MM.1S (cell line): ENCODE data around the gene PIBF1.
A peak's percentile ranks its signal among the peaks of the same experiment; 100 is the strongest.
"Not testable (repeated sequence)": the region's sequence is repeated elsewhere in the genome, so short reads cannot be mapped to it uniquely, and the experiment has no call there.

ENCODE experiments used
- DNase-seq: peaks from one replicate; pipeline ENCODE4 v3.0.0-alpha.2; 2015
- H2AFZ ChIP-seq: fragments of 300-600 bp; sonication (generic); 2 replicates; pipeline ENCODE4 v1.6.0; 2016; ENCODE audit warnings: antibody characterized with exemption, low read length
- H3F3A ChIP-seq: fragments of 300-600 bp; sonication (generic); 2 replicates; pipeline ENCODE4 v1.6.1; 2016; ENCODE audit warnings: mild to moderate bottlenecking, antibody characterized with exemption, low read length, moderate library complexity, mixed read lengths; ENCODE audit not compliant: insufficient read depth
- H3K27ac ChIP-seq: fragments of 300-600 bp; sonication (generic); 2 replicates; pipeline ENCODE4 v1.5.1; 2016; ENCODE audit warnings: mild to moderate bottlenecking, low read length
- H3K27me3 ChIP-seq: fragments of 300-600 bp; sonication (generic); replicated peaks from 2 replicates; pipeline ENCODE4 v1.6.0; 2016; ENCODE audit warnings: low read length; ENCODE audit not compliant: insufficient read depth
- H3K36me3 ChIP-seq: fragments of 300-600 bp; sonication (generic); replicated peaks from 2 replicates; pipeline ENCODE4 v1.6.1; 2016; ENCODE audit warnings: mild to moderate bottlenecking, low read length, mixed read lengths; ENCODE audit not compliant: insufficient read depth
- H3K4me1 ChIP-seq: fragments of 300-600 bp; sonication (generic); 2 replicates; pipeline ENCODE4 v1.6.1; 2016; ENCODE audit warnings: low read length, mixed read lengths
- H3K4me2 ChIP-seq: fragments of 300-600 bp; sonication (generic); 2 replicates; pipeline ENCODE4 v1.6.0; 2016; ENCODE audit warnings: low read depth, low read length
- H3K4me3 ChIP-seq: fragments of 300-600 bp; sonication (generic); 2 replicates; pipeline ENCODE4 v1.5.1; 2016; ENCODE audit warnings: low read length, mixed read lengths
- H3K79me2 ChIP-seq: fragments of 300-600 bp; sonication (generic); 2 replicates; pipeline ENCODE4 v1.6.1; 2016; ENCODE audit warnings: mixed run types, low read length, mixed read lengths
- H3K9ac ChIP-seq: fragments of 300-600 bp; sonication (generic); 2 replicates; pipeline ENCODE4 v1.6.1; 2016; ENCODE audit warnings: low read length, mixed read lengths
- H3K9me2 ChIP-seq: fragments of 300-600 bp; sonication (generic); replicated peaks from 2 replicates; pipeline ENCODE4 v1.6.1; 2016; ENCODE audit warnings: mild to moderate bottlenecking, low read length, mixed read lengths; ENCODE audit not compliant: insufficient read depth
- H3K9me3 ChIP-seq: fragments of 300-600 bp; sonication (generic); replicated peaks from 2 replicates; pipeline ENCODE4 v1.6.1; 2016; ENCODE audit warnings: mild to moderate bottlenecking, low read length, mixed read lengths; ENCODE audit not compliant: insufficient read depth
- H4K20me1 ChIP-seq: fragments of 300-600 bp; sonication (generic); 2 replicates; pipeline ENCODE4 v1.6.1; 2016; ENCODE audit warnings: mild to moderate bottlenecking, low read length, moderate library complexity, mixed read lengths; ENCODE audit not compliant: insufficient read depth
- CTCF ChIP-seq: fragments of 300-600 bp; sonication (generic); IDR thresholded peaks from 2 replicates; pipeline ENCODE4 v1.5.1; 2016; ENCODE audit warnings: antibody characterized with exemption, low read length, mixed read lengths
- EZH2 ChIP-seq: fragments of 300-600 bp; sonication (generic); optimal IDR thresholded peaks from 2 replicates; pipeline ENCODE3; 2017; ENCODE audit warnings: low read depth, mild to moderate bottlenecking, antibody characterized with exemption, low read length, mixed read lengths
- EZH2phosphoT487 ChIP-seq: fragments of 300-600 bp; sonication (generic); IDR thresholded peaks from 2 replicates; pipeline ENCODE4 v1.6.1; 2018; ENCODE audit warnings: antibody characterized with exemption, low read length

PIBF1 gene

GRCh38 chr13:72782717-72783116 is 784 bp downstream of the PIBF1 start:
- no peaks in the 10 kb centered on the region; the same call in 1 of the 2 replicates for H3F3A ChIP-seq
- H3K4me3 ChIP-seq: peak overlapping the region; percentile 84
- H3K27me3 ChIP-seq: no peaks in the 10 kb centered on the region
- no peak overlapping the region for H2AFZ ChIP-seq
- H3K79me2 ChIP-seq: peaks cover 40% of the 10 kb centered on the region
- peak overlapping the region; percentile 68 for H3K4me2 ChIP-seq
- H3K27ac ChIP-seq: peak overlapping the region; percentile 77; the same call in 1 of the 2 replicates
- peaks cover 8% of the 10 kb centered on the region; the same call in 1 of the 2 replicates for H3K4me1 ChIP-seq
- TF ChIP-seq CTCF (no peak), EZH2phosphoT487 (no peak), EZH2 (no peak)
- no peaks in the 10 kb centered on the region for H3K36me3 ChIP-seq
- no peak for DNase-seq
- no peaks in the 10 kb centered on the region for H3K9me2 ChIP-seq
- H3K9me3 ChIP-seq: no peaks in the 10 kb centered on the region
- H3K9ac ChIP-seq: peak overlapping the region; percentile 73; the same call in 1 of the 2 replicates
- no peaks in the 10 kb centered on the region for H4K20me1 ChIP-seq

GRCh38 chr13:72784679-72785078 is 2.7 kb downstream of the PIBF1 start:
- not testable (repeated sequence) for H3K9me3 ChIP-seq, H2AFZ ChIP-seq, H3K4me3 ChIP-seq, H3K27me3 ChIP-seq, H3K4me1 ChIP-seq, H3K9me2 ChIP-seq, H3K4me2 ChIP-seq, H3F3A ChIP-seq, H3K27ac ChIP-seq, DNase-seq, H3K36me3 ChIP-seq, H3K9ac ChIP-seq, H4K20me1 ChIP-seq
- peaks cover 34% of the 10 kb centered on the region for H3K79me2 ChIP-seq

GRCh38 chr13:72788831-72789230 is 6.9 kb downstream of the PIBF1 start:
- TF ChIP-seq EZH2phosphoT487 (no peak), EZH2 (no peak), CTCF (no peak)
- H3K9me2 ChIP-seq: no peaks in the 10 kb centered on the region
- H3F3A ChIP-seq: no peaks in the 10 kb centered on the region
- no peaks in the 10 kb centered on the region for H3K27me3 ChIP-seq
- H3K4me1 ChIP-seq: no peaks in the 10 kb centered on the region
- H3K4me2 ChIP-seq: no peak overlapping the region
- DNase-seq: no peak
- no peak overlapping the region for H3K27ac ChIP-seq
- H4K20me1 ChIP-seq: no peaks in the 10 kb centered on the region
- H3K9me3 ChIP-seq: no peaks in the 10 kb centered on the region
- no peaks in the 10 kb centered on the region for H3K36me3 ChIP-seq
- no peak overlapping the region for H3K4me3 ChIP-seq
- no peak overlapping the region for H2AFZ ChIP-seq
- peaks cover under 1% of the 10 kb centered on the region; the same call in 1 of the 2 replicates for H3K79me2 ChIP-seq
- no peak overlapping the region for H3K9ac ChIP-seq

- Histone ChIP-seq H3K4me1 (no peaks in the 10 kb centered on the region), H3K79me2 (no peaks in the 10 kb centered on the region), H3K9me3 (no peaks in the 10 kb centered on the region), H3K9me2 (no peaks in the 10 kb centered on the region), H3K27ac (no peak overlapping the region), H3K36me3 (no peaks in the 10 kb centered on the region; the same call in 1 of the 2 replicates), H2AFZ (no peak overlapping the region), H3K9ac (no peak overlapping the region), H3K4me2 (no peak overlapping the region), H3K4me3 (no peak overlapping the region), H3K27me3 (no peaks in the 10 kb centered on the region), H3F3A (no peaks in the 10 kb centered on the region), H4K20me1 (no peaks in the 10 kb centered on the region)
- no peak for TF ChIP-seq EZH2phosphoT487
- TF ChIP-seq EZH2: no peak
- TF ChIP-seq CTCF: no peak
- DNase-seq: no peak
Measured at GRCh38 chr13:72792640-72793039, 10.7 kb downstream of the PIBF1 start.
